ENCODE data around the gene SLAMF8.

SLAMF8 gene

GRCh38 chr1:159828581-159829272 is 2.1 kb downstream of the SLAMF8 start:
- TF ChIP-seq POLR2A (IDR thresholded peaks at IDR 0.05; ENCODE audit: low read depth, low read length), result no peak
- DNase-seq (ENCODE audit: insufficient read length, low spot score) (no peak), FAIRE-seq (no peak)

GRCh38 chr1:159829273-159829634 is 2.6 kb downstream of the SLAMF8 start:
- no peak for TF ChIP-seq POLR2A (IDR thresholded peaks at IDR 0.05; ENCODE audit: low read depth, low read length)
- FAIRE-seq, result no peak
- no peak for DNase-seq (ENCODE audit: insufficient read length, low spot score)

DNA sequence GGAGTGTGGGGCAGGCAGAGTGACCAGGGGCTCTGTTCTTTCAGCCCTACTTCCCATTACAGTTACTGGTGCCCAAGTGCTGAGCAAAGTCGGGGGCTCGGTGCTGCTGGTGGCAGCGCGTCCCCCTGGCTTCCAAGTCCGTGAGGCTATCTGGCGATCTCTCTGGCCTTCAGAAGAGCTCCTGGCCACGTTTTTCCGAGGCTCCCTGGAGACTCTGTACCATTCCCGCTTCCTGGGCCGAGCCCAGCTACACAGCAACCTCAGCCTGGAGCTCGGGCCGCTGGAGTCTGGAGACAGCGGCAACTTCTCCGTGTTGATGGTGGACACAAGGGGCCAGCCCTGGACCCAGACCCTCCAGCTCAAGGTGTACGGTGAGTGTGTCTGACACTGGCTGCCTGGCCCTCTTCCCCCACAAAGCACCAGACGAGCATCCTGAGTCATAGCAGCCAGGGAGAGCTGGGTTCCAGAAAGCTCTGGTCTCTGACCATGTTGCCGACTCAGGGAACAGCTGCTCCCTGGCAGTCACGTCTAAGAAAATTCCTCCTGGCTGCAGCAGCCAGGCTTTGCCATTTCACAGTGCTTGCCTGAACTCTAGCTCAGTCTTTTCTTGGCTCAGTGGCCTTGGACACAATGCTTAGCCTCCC is 3.3 kb downstream of the SLAMF8 start:
- TF ChIP-seq POLR2A (IDR thresholded peaks at IDR 0.05; ENCODE audit: low read depth, low read length), result no peak
- peak; percentile 46 for DNase-seq (ENCODE audit: insufficient read length, low spot score)
- no peak for FAIRE-seq

DNA sequence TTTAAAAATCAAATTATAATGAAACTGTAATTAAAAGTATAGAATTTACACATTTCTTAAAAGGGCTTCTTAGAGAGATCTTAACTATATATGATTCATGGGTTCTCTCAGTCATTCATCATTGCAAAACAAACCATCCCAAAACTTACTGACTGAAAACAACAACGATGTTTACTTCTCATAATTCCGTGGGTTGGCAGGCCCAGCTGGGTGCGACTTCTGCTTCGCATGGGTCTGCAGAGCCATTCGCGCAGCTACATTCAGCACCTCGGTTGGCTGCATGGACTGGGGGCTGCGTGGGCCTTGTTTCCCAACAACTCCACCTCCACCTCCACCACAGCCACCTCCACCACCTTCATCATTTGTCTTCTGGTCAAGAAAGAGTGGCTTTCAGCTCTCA is 4.0 kb downstream of the SLAMF8 start:
- DNase-seq (ENCODE audit: insufficient read length, low spot score), result no peak
- no peak for FAIRE-seq
- TF ChIP-seq POLR2A (IDR thresholded peaks at IDR 0.05; ENCODE audit: low read depth, low read length), result no peak

GRCh38 chr1:159831412-159832141 is 4.9 kb downstream of the SLAMF8 start:
- FAIRE-seq (no peak), DNase-seq (ENCODE audit: insufficient read length, low spot score) (no peak)
- no peak for TF ChIP-seq POLR2A (IDR thresholded peaks at IDR 0.05; ENCODE audit: low read depth, low read length)

GRCh38 chr1:159832309-159832708 is 5.6 kb downstream of the SLAMF8 start:
- no peak for DNase-seq (ENCODE audit: insufficient read length, low spot score)
- no peak for FAIRE-seq
- TF ChIP-seq POLR2A (IDR thresholded peaks at IDR 0.05; ENCODE audit: low read depth, low read length), result no peak

- no peak for TF ChIP-seq POLR2A (IDR thresholded peaks at IDR 0.05; ENCODE audit: low read depth, low read length)
- FAIRE-seq, result no peak
- DNase-seq (ENCODE audit: insufficient read length, low spot score), result no peak
Measured at GRCh38 chr1:159835356-159835755, 8.7 kb downstream of the SLAMF8 start.

GRCh38 chr1:159835862-159836525 is 9.3 kb downstream of the SLAMF8 start:
- TF ChIP-seq POLR2A (IDR thresholded peaks at IDR 0.05; ENCODE audit: low read depth, low read length), result no peak
- no peak for FAIRE-seq

DNA sequence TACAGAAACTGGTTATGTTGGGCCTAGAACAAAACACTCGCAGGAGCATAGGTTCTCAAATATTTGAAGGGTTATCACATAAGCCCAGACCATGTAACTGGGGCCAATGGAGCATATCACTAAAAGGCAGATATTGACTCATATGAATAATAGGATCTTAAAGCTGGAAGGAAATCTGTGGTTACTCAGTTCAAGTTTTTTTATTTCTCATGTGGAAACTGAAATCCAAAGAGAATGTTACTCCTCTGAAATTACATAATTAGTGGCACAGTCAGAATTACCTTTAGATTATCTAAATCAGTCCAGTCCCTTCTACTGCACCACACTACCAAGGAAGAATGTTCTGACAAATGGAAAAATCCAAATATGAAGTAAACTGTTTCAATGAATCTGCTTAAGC is 12.0 kb downstream of the SLAMF8 start:
- TF ChIP-seq POLR2A (IDR thresholded peaks at IDR 0.05; ENCODE audit: low read depth, low read length), result no peak
- DNase-seq (ENCODE audit: insufficient read length, low spot score), result no peak
- FAIRE-seq, result no peak

More at GRCh38 chr1:159835862-159836525, 9.3 kb downstream of the SLAMF8 start:
- no peak for DNase-seq (ENCODE audit: insufficient read length, low spot score)

DNA sequence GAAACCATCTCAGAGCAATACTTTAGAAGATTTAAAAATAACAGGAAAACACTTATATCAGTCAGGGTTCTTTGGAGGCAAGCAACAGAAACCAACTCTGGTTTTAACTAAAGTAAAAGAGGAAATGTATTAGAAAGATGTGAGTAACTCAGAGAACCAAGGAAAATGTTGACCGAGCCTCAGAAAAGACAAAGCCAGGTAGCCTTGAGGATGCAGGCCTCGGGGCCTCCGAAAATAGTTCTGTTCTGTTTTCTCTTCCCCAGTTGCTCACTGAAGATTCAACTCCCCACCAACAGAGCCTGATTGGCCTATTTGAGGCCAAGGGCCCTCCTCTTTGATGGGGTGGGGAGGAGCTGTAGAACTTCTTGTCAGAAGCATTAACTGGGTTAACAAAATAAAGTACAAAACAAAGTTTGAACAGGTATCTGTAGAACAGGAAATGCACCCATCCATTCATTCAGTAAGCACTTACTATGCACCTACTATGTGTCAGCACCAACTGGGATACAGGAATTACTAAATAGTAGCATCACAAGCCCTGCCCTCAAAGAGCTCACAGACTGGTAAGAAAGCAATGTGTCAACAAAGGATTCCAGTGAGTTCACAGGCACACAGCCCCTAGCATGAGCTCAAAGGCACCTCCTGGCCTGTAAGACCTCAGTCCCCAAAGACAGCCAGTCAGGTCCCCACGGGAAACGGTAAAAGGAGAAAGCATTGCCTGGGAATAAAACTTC is 12.6 kb downstream of the SLAMF8 start:
- FAIRE-seq, result no peak
- no peak for TF ChIP-seq POLR2A (IDR thresholded peaks at IDR 0.05; ENCODE audit: low read depth, low read length)
- no peak for DNase-seq (ENCODE audit: insufficient read length, low spot score)

GRCh38 chr1:159841749-159842148 is 15.1 kb downstream of the SLAMF8 start:
- no peak for TF ChIP-seq POLR2A (IDR thresholded peaks at IDR 0.05; ENCODE audit: low read depth, low read length)
- no peak for FAIRE-seq

DNA sequence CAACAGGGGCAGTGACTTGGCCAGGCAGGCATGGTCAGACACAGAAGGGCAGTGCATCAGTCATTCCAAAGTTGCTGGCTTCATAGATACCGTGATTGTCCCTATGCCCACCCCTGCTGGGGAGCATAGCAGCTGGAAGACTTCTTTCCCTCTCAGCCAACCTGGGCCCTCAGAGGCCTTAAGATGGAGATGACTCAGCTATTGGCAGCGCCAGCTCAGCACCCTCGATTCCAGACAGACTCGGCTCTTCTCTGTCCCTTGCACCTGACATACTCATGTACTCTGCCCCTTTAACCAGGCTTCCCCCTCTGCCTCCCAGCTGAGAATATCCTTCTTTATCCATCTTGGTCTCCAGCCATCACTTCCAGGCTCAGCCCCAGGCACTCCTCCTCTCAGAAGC is 16.8 kb downstream of the SLAMF8 start:
- DNase-seq (ENCODE audit: insufficient read length, low spot score) (peak; percentile 72), FAIRE-seq (no peak)
- TF ChIP-seq POLR2A (IDR thresholded peaks at IDR 0.05; ENCODE audit: low read depth, low read length), result no peak

More at GRCh38 chr1:159841749-159842148, 15.1 kb downstream of the SLAMF8 start:
- DNase-seq (ENCODE audit: insufficient read length, low spot score), result no peak

- no peak for FAIRE-seq
- no peak for TF ChIP-seq POLR2A (IDR thresholded peaks at IDR 0.05; ENCODE audit: low read depth, low read length)
- DNase-seq (ENCODE audit: insufficient read length, low spot score), result no peak
Measured at GRCh38 chr1:159845751-159846629, 19.3 kb downstream of the SLAMF8 start.

All from H54 (cell line).